Thyroid gland (tissue), 4 donors: ENCODE measurements around the gene ALKBH7.

Experiments used
- CTCF ChIP-seq, 6 experiments: fragments of 200-600 bp in 3 of 6; fragments of 450-650 bp in 3 of 6; sonication (generic) in 3 of 6; IDR thresholded peaks; one replicate each; pipeline ENCODE4 v1.5.1; 2016 to 2019; ENCODE audit warnings: antibody characterized with exemption in 6 of 6, mild to moderate bottlenecking in 2 of 6, inconsistent platforms in 1 of 6, moderate library complexity in 1 of 6
- POLR2A ChIP-seq, 2 donors: fragments of 450-650 bp; IDR thresholded peaks; one replicate each; pipeline ENCODE4 v1.6.1; 2017; ENCODE audit warnings: antibody characterized with exemption in 2 of 2, mild to moderate bottlenecking in 2 of 2, moderate library complexity in 1 of 2

- TF ChIP-seq CTCF (IDR thresholded peaks at IDR 0.05) (no peak), POLR2A (IDR thresholded peaks at IDR 0.05) (no peak)
Measured at GRCh38 chr19:6340493-6341201, 31.9 kb upstream of the ALKBH7 start.
